Ascending aorta (tissue), 2 donors: ENCODE data around the gene FRMPD4. TPM values are rescaled to one million over a fixed set of nuclear protein-coding genes. Genes with fewer than 3 reads are reported as not detected.

Experiments used
- DNase-seq, 2 donors: peaks; one replicate each; pipeline ENCODE4 v3.0.0-alpha.2; 2019; ENCODE audit warnings: low spot score in 2 of 2
- H3K27ac ChIP-seq, 2 donors: fragments of 200-600 bp; sonication (generic); one replicate each; pipeline ENCODE4 v1.5.1; 2016 to 2017; ENCODE audit warnings: mild to moderate bottlenecking in 1 of 2
- H3K27me3 ChIP-seq: fragments of 200-600 bp; sonication (generic); one replicate; pipeline ENCODE4 v1.5.1; 2017
- H3K36me3 ChIP-seq, 2 donors: fragments of 200-600 bp; sonication (generic); one replicate each; pipeline ENCODE4 v1.5.1; 2016
- H3K4me1 ChIP-seq, 2 donors: fragments of 200-600 bp; sonication (generic); one replicate each; pipeline ENCODE4 v1.5.1; 2016 to 2017; ENCODE audit warnings: mild to moderate bottlenecking in 1 of 2
- H3K4me3 ChIP-seq, 2 donors: fragments of 200-600 bp; sonication (generic); one replicate each; pipeline ENCODE4 v1.5.1; 2016 to 2017; ENCODE audit warnings: mild to moderate bottlenecking in 1 of 2
- H3K9me3 ChIP-seq, 2 donors: fragments of 200-600 bp; sonication (generic); one replicate each; pipeline ENCODE4 v1.5.1; 2016
- intact Hi-C: fragments of 100-400 bp; cut with DNase I; formaldehyde crosslinking; loops from one replicate; pipeline ENCODE4 v1.15.1; 2023
- total RNA-seq: library from RNA; depleted of rRNA; stranded (reverse); fragments of >200 nt; gene quantifications from one replicate; pipeline ENCODE4 v1.1.0, GENCODE V29; 2016
- TF ChIP-seq, protein P1 (sequence below), 3 experiments: fragments of 200-600 bp in 2 of 3; fragments of 450-650 bp in 1 of 3; sonication (generic) in 2 of 3; IDR thresholded peaks; one replicate each; pipeline ENCODE4 v1.5.1; 2016 to 2019; ENCODE audit warnings: antibody characterized with exemption in 3 of 3, mild to moderate bottlenecking in 1 of 3, moderate library complexity in 1 of 3

FRMPD4 gene
- total RNA-seq, 1 donor from 2014 or later: not detected

DNA sequence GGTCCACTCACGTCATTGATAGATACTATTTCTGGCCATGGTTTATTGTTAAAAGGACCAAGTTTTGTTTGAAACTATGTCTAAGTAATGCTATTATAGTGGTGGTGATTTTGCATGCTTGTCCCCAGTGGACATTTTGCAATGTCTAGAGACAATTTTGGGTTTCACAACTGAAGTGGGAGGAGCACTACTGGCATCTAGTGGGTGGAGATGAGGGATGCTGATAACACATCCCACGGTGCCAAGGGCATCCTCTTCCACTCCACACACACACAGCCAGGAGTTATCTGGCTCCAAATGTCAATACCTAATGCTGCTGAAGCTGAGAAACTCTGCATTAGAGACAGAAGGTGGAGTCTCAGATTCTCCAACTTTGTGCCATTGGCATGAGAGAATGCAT, 131.2 kb downstream of the FRMPD4 start:
- intact Hi-C loops: no loop called here
- DNase-seq: no peak
- Histone ChIP-seq H3K27ac (no peak overlapping the region), H3K9me3 (no peaks in the 10 kb centered on the region), H3K4me1 (no peaks in the 10 kb centered on the region), H3K36me3 (no peaks in the 10 kb centered on the region), H3K27me3 (no peaks in the 10 kb centered on the region), H3K4me3 (no peak overlapping the region)
- TF ChIP-seq, protein P1, sequence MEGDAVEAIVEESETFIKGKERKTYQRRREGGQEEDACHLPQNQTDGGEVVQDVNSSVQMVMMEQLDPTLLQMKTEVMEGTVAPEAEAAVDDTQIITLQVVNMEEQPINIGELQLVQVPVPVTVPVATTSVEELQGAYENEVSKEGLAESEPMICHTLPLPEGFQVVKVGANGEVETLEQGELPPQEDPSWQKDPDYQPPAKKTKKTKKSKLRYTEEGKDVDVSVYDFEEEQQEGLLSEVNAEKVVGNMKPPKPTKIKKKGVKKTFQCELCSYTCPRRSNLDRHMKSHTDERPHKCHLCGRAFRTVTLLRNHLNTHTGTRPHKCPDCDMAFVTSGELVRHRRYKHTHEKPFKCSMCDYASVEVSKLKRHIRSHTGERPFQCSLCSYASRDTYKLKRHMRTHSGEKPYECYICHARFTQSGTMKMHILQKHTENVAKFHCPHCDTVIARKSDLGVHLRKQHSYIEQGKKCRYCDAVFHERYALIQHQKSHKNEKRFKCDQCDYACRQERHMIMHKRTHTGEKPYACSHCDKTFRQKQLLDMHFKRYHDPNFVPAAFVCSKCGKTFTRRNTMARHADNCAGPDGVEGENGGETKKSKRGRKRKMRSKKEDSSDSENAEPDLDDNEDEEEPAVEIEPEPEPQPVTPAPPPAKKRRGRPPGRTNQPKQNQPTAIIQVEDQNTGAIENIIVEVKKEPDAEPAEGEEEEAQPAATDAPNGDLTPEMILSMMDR (IDR thresholded peaks at IDR 0.05): no peak

DNA sequence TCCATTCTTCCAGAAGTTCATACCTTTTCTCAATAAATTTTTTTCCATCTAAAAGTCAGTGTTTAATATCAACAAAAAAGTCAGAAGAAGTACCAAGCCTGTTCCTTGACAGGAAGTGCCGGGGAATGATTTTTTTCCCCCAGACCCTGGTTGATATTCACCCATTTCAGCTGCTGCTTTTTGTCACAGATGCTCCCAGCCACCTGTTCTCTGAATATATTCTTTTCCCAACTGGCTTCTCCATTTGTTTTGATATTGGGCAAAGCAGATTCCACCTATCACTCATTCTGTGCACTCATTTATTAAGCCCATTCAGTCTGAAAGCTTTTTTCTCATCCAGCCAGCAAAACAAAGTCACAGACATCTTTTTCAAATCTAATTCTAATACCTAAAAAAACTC, 139.9 kb downstream of the FRMPD4 start:
- Histone ChIP-seq H3K4me1 (no peaks in the 10 kb centered on the region), H3K36me3 (no peaks in the 10 kb centered on the region), H3K9me3 (no peaks in the 10 kb centered on the region), H3K4me3 (no peak overlapping the region), H3K27ac (no peak overlapping the region), H3K27me3 (no peaks in the 10 kb centered on the region)
- TF ChIP-seq, protein P1 (IDR thresholded peaks at IDR 0.05): no peak
- no peak for DNase-seq
- intact Hi-C loops: no loop called here

DNA sequence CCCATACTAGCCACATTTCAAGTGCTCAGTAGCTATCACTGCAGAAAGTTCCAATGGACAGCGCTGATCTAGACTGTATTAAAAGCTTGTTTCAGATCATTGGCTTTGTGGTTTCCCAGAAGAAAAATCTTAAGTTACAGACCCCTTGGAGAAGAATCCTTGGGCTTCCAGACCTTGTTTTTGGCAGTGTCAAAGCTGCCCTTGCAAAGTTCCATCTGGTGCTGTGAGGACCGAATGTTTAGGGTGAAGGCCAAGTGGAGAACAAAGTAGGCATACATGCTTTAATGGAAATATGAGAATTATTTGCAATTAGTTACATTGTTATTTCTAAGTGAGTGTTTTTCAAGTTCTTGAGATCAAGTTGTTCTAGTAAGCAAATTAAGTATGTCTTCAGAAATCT, 144.7 kb downstream of the FRMPD4 start:
- Histone ChIP-seq H3K36me3 (no peaks in the 10 kb centered on the region), H3K27me3 (no peaks in the 10 kb centered on the region), H3K27ac (no peak overlapping the region), H3K4me1 (no peaks in the 10 kb centered on the region), H3K4me3 (no peak overlapping the region), H3K9me3 (no peaks in the 10 kb centered on the region)
- DNase-seq: no peak
- TF ChIP-seq, protein P1 (IDR thresholded peaks at IDR 0.05): no peak
- intact Hi-C loops: no loop called here

DNA sequence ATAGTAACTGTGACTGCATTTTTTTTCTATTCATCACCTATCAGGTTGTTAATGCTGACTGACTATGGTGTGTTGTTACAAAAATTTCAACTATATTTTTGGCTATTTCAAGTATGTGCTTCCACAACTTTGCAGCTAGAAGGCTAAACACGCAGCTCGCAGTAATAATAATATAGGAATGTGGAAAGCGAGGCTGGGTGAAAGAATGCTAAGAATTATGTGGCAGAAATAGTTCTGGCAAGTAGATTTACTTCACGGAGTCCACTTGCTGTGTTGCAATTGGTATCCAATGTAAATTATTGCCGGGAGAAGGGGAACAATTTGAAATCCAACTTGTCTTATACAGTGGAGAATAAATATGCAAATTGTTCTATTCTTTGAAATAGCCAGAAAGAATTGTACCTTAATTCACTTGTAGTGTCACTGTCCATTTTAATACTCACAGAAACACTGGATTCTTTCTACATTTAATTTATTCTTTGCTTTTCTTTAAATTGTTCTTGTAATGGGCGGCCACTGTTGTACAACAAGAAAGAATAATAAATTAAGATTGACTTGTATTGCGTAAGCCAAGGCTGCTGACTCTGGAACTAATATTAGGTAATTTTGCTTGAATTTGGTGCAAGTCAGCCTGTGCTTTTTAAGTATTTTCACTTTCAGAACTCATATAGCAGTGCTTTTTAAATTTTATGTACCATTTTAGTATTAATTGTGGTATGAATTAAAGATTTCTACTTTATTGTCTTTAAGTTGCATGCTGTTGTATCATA, 154.9 kb downstream of the FRMPD4 start:
- Histone ChIP-seq H3K36me3 (no peaks in the 10 kb centered on the region), H3K27ac (no peak overlapping the region), H3K4me1 (no peaks in the 10 kb centered on the region), H3K9me3 (no peaks in the 10 kb centered on the region), H3K4me3 (no peak overlapping the region), H3K27me3 (no peaks in the 10 kb centered on the region)
- DNase-seq: no peak
- intact Hi-C loops: no loop called here
- TF ChIP-seq, protein P1 (IDR thresholded peaks at IDR 0.05): no peak

DNA sequence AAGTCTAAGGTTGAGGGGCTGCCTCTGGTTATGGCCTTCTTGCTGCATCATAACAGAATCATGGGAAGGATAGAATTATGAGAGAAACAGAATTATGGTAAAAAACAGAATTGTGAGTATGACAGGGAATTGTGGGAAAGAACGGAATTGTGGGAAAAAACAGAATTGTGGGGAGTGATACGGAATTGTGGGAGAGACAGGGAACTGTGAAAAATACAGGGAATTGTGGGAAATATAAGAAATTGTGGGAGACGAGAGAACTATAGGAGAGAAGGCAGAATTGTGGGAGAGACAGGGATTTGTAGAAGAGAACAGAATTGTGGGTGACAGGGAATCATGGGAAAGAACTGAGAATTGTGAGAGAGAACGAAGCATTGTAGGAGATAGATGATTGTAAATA, 159.1 kb downstream of the FRMPD4 start:
- intact Hi-C loops: no loop called here
- Histone ChIP-seq H3K27me3 (no peaks in the 10 kb centered on the region), H3K4me1 (no peaks in the 10 kb centered on the region), H3K4me3 (no peak overlapping the region), H3K36me3 (no peaks in the 10 kb centered on the region), H3K9me3 (no peaks in the 10 kb centered on the region), H3K27ac (no peak overlapping the region)
- TF ChIP-seq, protein P1 (IDR thresholded peaks at IDR 0.05): no peak
- no peak for DNase-seq
